CD8-positive, alpha-beta memory T cell (primary cell): ENCODE data around the gene ERP27. TPM values are rescaled to one million over a fixed set of nuclear protein-coding genes. Genes with fewer than 3 reads are reported as not detected.

Source experiments
- CTCF ChIA-PET: fragments of 350-600 bp; sonication (Branson Sonifier 250); formaldehyde crosslinking; loops from one replicate; lab custom pipeline; 2021; ENCODE audit warnings: antibody characterized with exemption; lab: Charles Lee
- POLR2A ChIA-PET: fragments of 350-600 bp; sonication (Branson Sonifier 250); formaldehyde crosslinking; loops from one replicate; lab custom pipeline; 2021; ENCODE audit warnings: antibody characterized with exemption; lab: Charles Lee
- DNase-seq, 5 donors: peaks; one replicate each; pipeline versions ENCODE4 v3.0.0 to v3.0.0-alpha.2; 2020 to 2022; ENCODE audit warnings: mixed read lengths in 1 of 5
- H3K27ac ChIP-seq: one replicate; pipeline ENCODE4 v1.7.0; 2013; ENCODE audit warnings: low read depth, mild to moderate bottlenecking, low read length, moderate library complexity
- H3K27me3 ChIP-seq: 2 replicates; pipeline ENCODE4 v1.7.0; 2013; ENCODE audit warnings: low read length, mild to moderate bottlenecking; ENCODE audit not compliant: insufficient read depth, poor library complexity, severe bottlenecking
- H3K36me3 ChIP-seq: 2 replicates; pipeline ENCODE4 v1.7.0; 2013; ENCODE audit warnings: mild to moderate bottlenecking, low read length, moderate library complexity; ENCODE audit not compliant: insufficient read depth
- H3K4me1 ChIP-seq: 2 replicates; pipeline ENCODE4 v1.7.0; 2013; ENCODE audit warnings: mild to moderate bottlenecking, low read length, moderate library complexity; ENCODE audit not compliant: insufficient read depth
- H3K4me3 ChIP-seq: 2 replicates; pipeline ENCODE4 v1.7.0; 2013; ENCODE audit warnings: mild to moderate bottlenecking, low read length
- H3K9me3 ChIP-seq: 2 replicates; pipeline ENCODE4 v1.7.0; 2013; ENCODE audit warnings: mild to moderate bottlenecking, low read length
- H3K27ac Mint-ChIP-seq, 8 donors: one replicate each; pipeline ENCODE4 v1.8.0; 2020 to 2021; ENCODE audit warnings: mixed read lengths in 8 of 8, mild to moderate bottlenecking in 6 of 8, inconsistent platforms in 3 of 8, moderate library complexity in 3 of 8
- H3K27me3 Mint-ChIP-seq, 2 donors: one replicate each; pipeline ENCODE4 v1.8.0; 2020 to 2021; ENCODE audit warnings: mixed read lengths in 2 of 2, mild to moderate bottlenecking in 1 of 2, moderate library complexity in 1 of 2
- H3K36me3 Mint-ChIP-seq, 3 donors: one replicate each; pipeline ENCODE4 v1.8.0; 2020 to 2021; ENCODE audit warnings: mixed read lengths in 3 of 3, inconsistent platforms in 1 of 3, mild to moderate bottlenecking in 1 of 3
- H3K4me1 Mint-ChIP-seq, 3 donors: one replicate each; pipeline ENCODE4 v1.8.0; 2020 to 2021; ENCODE audit warnings: mixed read lengths in 3 of 3, inconsistent platforms in 1 of 3, mild to moderate bottlenecking in 1 of 3
- H3K4me3 Mint-ChIP-seq, 7 donors: one replicate each; pipeline ENCODE4 v1.8.0; 2020 to 2021; ENCODE audit warnings: mixed read lengths in 7 of 7, mild to moderate bottlenecking in 6 of 7, moderate library complexity in 4 of 7, inconsistent platforms in 2 of 7
- H3K9me3 Mint-ChIP-seq, 5 donors: one replicate each; pipeline ENCODE4 v1.8.0; 2020 to 2022; ENCODE audit warnings: mixed read lengths in 5 of 5, mild to moderate bottlenecking in 3 of 5, moderate library complexity in 2 of 5, inconsistent platforms in 1 of 5
- polyA plus RNA-seq: library from polyadenylated mRNA; unstranded; fragments of 300-500 nt; fragmentation: Illumina TruSeq; gene quantifications from one replicate; pipeline ENCODE4 v1.2.3, GENCODE V29; 2021
- total RNA-seq, 2 experiments: library from RNA; stranded (reverse); gene quantifications; one replicate each; pipeline ENCODE4 v1.2.3, GENCODE V29; 2021

Gene ERP27
- total and polyA plus RNA-seq, 3 experiments from 2014 or later: 2.0 to 5.3 (median 2.1) TPM

DNA sequence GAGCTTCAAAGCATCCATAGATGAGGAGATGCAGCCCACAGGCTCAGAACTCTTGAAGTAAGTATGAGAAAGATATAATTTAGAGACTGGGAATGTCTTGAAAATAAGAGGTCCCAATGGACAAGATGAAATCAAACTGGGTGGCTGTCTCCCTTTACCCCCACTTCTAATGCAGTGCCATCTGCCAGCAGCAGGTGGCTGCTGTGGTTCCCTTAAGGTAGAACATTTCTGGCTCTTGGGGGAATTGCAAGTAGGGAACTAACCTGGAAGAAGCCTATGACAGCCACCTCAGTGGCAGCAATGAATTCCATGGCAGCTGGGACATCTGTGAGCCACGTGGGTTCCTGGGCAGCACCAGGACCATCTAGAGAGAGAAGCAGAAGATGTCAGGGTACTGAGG is 648 bp downstream of the ERP27 start:
- peak in 1 of 5 donors; percentile 36 for DNase-seq
- Mint-ChIP-seq H3K27ac (peak overlapping the region; percentile 43 to 97 (median 92)), H3K27me3 (no peaks in the 10 kb centered on the region), H3K36me3 (peaks cover 6 to 88% (median 28%) of the 10 kb centered on the region in 3 donors), H3K4me3 (peak overlapping the region in 1 of 7 donors; percentile 19), H3K9me3 (no peaks in the 10 kb centered on the region), H3K4me1 (peaks cover 42 to 69% (median 60%) of the 10 kb centered on the region in 3 donors)
- CTCF ChIA-PET: interaction anchor here (0.8 to 6.9 kb wide), 16 partner anchors 8 to 214 kb away, joined by 3 to 47 read pairs (median 4); no protein-coding TSS in a partner anchor
- H3K9me3 ChIP-seq: no peaks in the 10 kb centered on the region
- peaks cover 46% of the 10 kb centered on the region for H3K36me3 ChIP-seq
- H3K4me3 ChIP-seq: no peak overlapping the region
- H3K27ac ChIP-seq: no peak overlapping the region
- H3K27me3 ChIP-seq: no peaks in the 10 kb centered on the region
- H3K4me1 ChIP-seq: peaks cover 22% of the 10 kb centered on the region
- POLR2A ChIA-PET: interaction anchor here (1.0 to 1.4 kb wide), 3 partner anchors 9 to 19 kb away, joined by 3 to 6 read pairs (median 4); no protein-coding TSS in a partner anchor

GRCh38 chr12:14937014-14937413 is 1.3 kb downstream of the ERP27 start:
- Mint-ChIP-seq H3K4me3 (no peak overlapping the region), H3K27ac (peak overlapping the region; percentile 41 to 94 (median 86)), H3K36me3 (peaks cover 8 to 87% (median 30%) of the 10 kb centered on the region in 3 donors), H3K4me1 (peaks cover 41 to 63% (median 55%) of the 10 kb centered on the region in 3 donors), H3K27me3 (no peaks in the 10 kb centered on the region), H3K9me3 (no peaks in the 10 kb centered on the region)
- peaks cover 45% of the 10 kb centered on the region for H3K36me3 ChIP-seq
- POLR2A ChIA-PET: interaction anchor here (1.4 kb wide), 1 partner anchor 19 kb away, joined by 6 read pairs; no protein-coding TSS in a partner anchor
- peaks cover 22% of the 10 kb centered on the region for H3K4me1 ChIP-seq
- H3K27me3 ChIP-seq: no peaks in the 10 kb centered on the region
- no peak for DNase-seq
- no peak overlapping the region for H3K4me3 ChIP-seq
- CTCF ChIA-PET: interaction anchor here (1.0 to 6.9 kb wide), 10 partner anchors 9 to 91 kb away, joined by 3 to 47 read pairs (median 5); no protein-coding TSS in a partner anchor
- no peak overlapping the region for H3K27ac ChIP-seq
- no peaks in the 10 kb centered on the region for H3K9me3 ChIP-seq

DNA sequence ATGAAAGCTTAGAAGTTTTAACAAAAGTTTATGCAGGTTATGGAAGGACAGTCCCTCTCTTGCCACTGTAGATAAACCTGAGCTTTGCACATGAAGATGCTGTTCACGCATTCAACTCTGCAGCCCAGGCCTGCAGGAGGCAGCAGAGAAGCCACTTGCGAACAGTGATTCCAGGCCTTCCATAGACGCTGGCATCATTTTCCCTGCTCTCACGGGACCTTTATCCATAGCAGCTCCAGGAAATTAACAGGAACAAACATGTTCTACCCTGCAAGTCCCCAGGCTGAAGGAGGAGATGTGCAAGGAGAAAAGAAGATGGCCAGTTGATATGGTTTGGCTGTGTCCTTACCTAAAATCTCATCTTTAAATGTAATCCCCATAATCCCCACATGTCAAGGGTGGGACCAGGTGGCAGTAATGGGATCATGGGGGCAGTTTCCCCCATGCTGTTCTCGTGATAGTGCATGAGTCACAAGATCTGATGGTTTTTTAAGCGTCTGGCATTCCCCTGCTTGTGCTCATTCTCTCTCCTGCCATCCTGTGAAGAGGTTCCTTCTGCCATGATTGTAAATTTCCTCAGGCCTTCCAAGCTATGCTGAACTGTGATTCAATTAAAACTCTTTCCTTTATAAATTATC is 2.0 kb downstream of the ERP27 start:
- H3K27ac ChIP-seq: no peak overlapping the region
- H3K9me3 ChIP-seq: no peaks in the 10 kb centered on the region
- Mint-ChIP-seq H3K36me3 (peaks cover 10 to 86% (median 29%) of the 10 kb centered on the region in 3 donors), H3K27ac (peak overlapping the region in 6 of 8 donors; percentile 80 to 94 (median 92)), H3K4me1 (peaks cover 38 to 57% (median 52%) of the 10 kb centered on the region in 3 donors), H3K9me3 (no peaks in the 10 kb centered on the region), H3K4me3 (no peak overlapping the region), H3K27me3 (no peaks in the 10 kb centered on the region)
- ChIA-PET POLR2A (no interaction called here), CTCF (interaction anchor here (0.6 to 6.9 kb wide), 14 partner anchors 8 to 604 kb away, joined by 3 to 47 read pairs (median 3); no protein-coding TSS in a partner anchor)
- H3K4me3 ChIP-seq: no peak overlapping the region
- no peaks in the 10 kb centered on the region for H3K27me3 ChIP-seq
- peaks cover 22% of the 10 kb centered on the region for H3K4me1 ChIP-seq
- DNase-seq: no peak
- peaks cover 46% of the 10 kb centered on the region for H3K36me3 ChIP-seq

DNA sequence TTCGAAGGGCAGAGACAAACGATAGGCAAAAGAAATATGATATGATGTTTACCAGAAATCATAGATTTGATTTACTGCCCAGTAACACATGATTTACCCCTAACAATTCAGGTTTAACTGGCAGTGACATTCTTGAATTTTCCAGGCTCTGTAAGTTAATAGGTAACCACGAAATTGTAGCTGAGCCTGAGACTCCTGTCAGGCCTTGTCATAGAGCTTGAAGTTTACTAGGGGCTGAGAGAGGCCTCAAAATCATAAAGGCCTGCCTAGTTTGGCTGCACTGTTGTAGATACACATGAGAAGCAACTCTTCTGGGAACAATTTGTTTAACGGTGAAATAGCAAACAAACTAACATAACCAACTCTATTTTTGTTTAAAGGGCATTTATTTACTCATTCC is 3.3 kb downstream of the ERP27 start:
- CTCF ChIA-PET: interaction anchor here (1.2 to 6.9 kb wide), 3 partner anchors 11 to 60 kb away, joined by 3 to 47 read pairs (median 6); no protein-coding TSS in a partner anchor
- Mint-ChIP-seq H3K9me3 (no peaks in the 10 kb centered on the region), H3K4me3 (no peak overlapping the region)

GRCh38 chr12:14934511-14934910 is 3.8 kb downstream of the ERP27 start:
- Histone ChIP-seq H3K4me3 (no peak overlapping the region), H3K4me1 (peaks cover 19% of the 10 kb centered on the region), H3K36me3 (peaks cover 45% of the 10 kb centered on the region), H3K9me3 (no peaks in the 10 kb centered on the region), H3K27ac (no peak overlapping the region), H3K27me3 (no peaks in the 10 kb centered on the region)
- H3K9me3 Mint-ChIP-seq: no peaks in the 10 kb centered on the region
- DNase-seq: no peak
- no peak overlapping the region for H3K27ac Mint-ChIP-seq
- no peaks in the 10 kb centered on the region for H3K27me3 Mint-ChIP-seq
- ChIA-PET POLR2A (interaction anchor here (0.9 kb wide), 1 partner anchor 23 kb away, joined by 4 read pairs; no protein-coding TSS in a partner anchor), CTCF (interaction anchor here (1.6 kb wide), 1 partner anchor 61 kb away, joined by 6 read pairs; no protein-coding TSS in a partner anchor)
- peaks cover 11 to 84% (median 27%) of the 10 kb centered on the region in 3 donors for H3K36me3 Mint-ChIP-seq
- peaks cover 30 to 39% (median 37%) of the 10 kb centered on the region in 3 donors for H3K4me1 Mint-ChIP-seq
- no peak overlapping the region for H3K4me3 Mint-ChIP-seq

More for the DNA sequence above, 3.3 kb downstream of the ERP27 start:
- Mint-ChIP-seq H3K27ac (peak overlapping the region in 4 of 8 donors; percentile 35 to 69 (median 52)), H3K36me3 (peaks cover 11 to 86% (median 29%) of the 10 kb centered on the region in 3 donors), H3K27me3 (no peaks in the 10 kb centered on the region), H3K4me1 (peaks cover 34 to 44% (median 42%) of the 10 kb centered on the region in 3 donors)
- Histone ChIP-seq H3K4me3 (no peak overlapping the region), H3K27me3 (no peaks in the 10 kb centered on the region), H3K36me3 (peaks cover 45% of the 10 kb centered on the region), H3K4me1 (peaks cover 22% of the 10 kb centered on the region), H3K27ac (no peak overlapping the region), H3K9me3 (no peaks in the 10 kb centered on the region)
- no peak for DNase-seq
- POLR2A ChIA-PET: no interaction called here

DNA sequence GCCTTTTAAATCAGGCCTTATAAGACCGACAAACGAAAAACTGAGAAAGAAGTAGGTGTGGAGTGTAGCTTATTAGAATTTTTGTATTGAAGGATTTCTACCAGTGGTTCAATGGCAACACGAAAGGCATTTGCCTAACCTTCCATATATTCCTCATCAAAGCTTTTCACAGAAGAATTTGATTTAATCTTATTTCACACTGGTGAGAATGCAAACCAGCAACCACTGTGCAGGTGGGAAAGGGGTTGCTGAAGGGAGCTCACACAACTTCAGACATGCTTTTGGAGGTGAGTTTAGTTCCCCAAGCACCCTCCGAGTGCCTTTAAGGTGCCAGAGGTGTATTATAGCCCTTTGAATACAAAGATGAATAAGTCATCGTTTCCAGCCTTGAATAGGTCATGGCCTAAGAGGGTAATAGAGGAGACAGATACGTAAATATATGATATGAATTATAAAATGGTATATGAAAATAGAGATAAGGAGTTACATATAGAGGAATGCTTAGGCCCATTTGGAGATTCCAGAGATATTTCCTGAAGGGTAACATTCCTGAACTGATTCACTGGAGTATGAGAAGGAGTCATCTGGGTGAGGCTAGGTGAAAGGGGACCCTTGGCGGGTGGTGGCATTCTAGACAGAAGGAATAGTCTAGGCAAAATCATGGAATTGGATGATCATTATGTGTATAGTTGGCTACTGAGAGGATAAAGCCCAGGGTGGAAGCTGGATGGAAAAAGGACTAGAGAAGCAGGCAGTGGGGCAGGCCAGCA is 6.4 kb downstream of the ERP27 start:
- no peaks in the 10 kb centered on the region for H3K9me3 ChIP-seq
- H3K4me3 Mint-ChIP-seq: no peak overlapping the region
- no peaks in the 10 kb centered on the region for H3K27me3 ChIP-seq
- H3K4me1 Mint-ChIP-seq: peaks cover 12 to 15% (median 13%) of the 10 kb centered on the region in 3 donors
- DNase-seq: no peak
- no peak overlapping the region for H3K27ac ChIP-seq
- ChIA-PET POLR2A (interaction anchor here (1.0 kb wide), 1 partner anchor 24 kb away, joined by 4 read pairs; no protein-coding TSS in a partner anchor), CTCF (no interaction called here)
- H3K36me3 Mint-ChIP-seq: peaks cover 19 to 88% (median 30%) of the 10 kb centered on the region in 3 donors
- H3K4me3 ChIP-seq: no peak overlapping the region
- H3K4me1 ChIP-seq: no peaks in the 10 kb centered on the region
- H3K36me3 ChIP-seq: peaks cover 51% of the 10 kb centered on the region
- no peaks in the 10 kb centered on the region for H3K27me3 Mint-ChIP-seq
- H3K27ac Mint-ChIP-seq: peak overlapping the region in 2 of 8 donors; percentile 24 to 64
- H3K9me3 Mint-ChIP-seq: no peaks in the 10 kb centered on the region

- Mint-ChIP-seq H3K4me3 (no peak overlapping the region), H3K36me3 (peaks cover 19 to 83% (median 32%) of the 10 kb centered on the region in 3 donors), H3K4me1 (peaks cover 9 to 11% (median 9%) of the 10 kb centered on the region in 3 donors), H3K9me3 (no peaks in the 10 kb centered on the region), H3K27me3 (no peaks in the 10 kb centered on the region), H3K27ac (no peak overlapping the region)
- DNase-seq: no peak
- peaks cover 51% of the 10 kb centered on the region for H3K36me3 ChIP-seq
- CTCF ChIA-PET: no interaction called here
- H3K27me3 ChIP-seq: no peaks in the 10 kb centered on the region
- POLR2A ChIA-PET: interaction anchor here (1.0 kb wide), 1 partner anchor 25 kb away, joined by 4 read pairs; no protein-coding TSS in a partner anchor
- no peak overlapping the region for H3K4me3 ChIP-seq
- no peaks in the 10 kb centered on the region for H3K9me3 ChIP-seq
- no peaks in the 10 kb centered on the region for H3K4me1 ChIP-seq
- no peak overlapping the region for H3K27ac ChIP-seq
Measured at GRCh38 chr12:14931359-14931758, 7.0 kb downstream of the ERP27 start.
